Calu3 (cell line): Measurements from ENCODE around the gene MTA3. TPM values are rescaled to one million over a fixed set of nuclear protein-coding genes. Genes with fewer than 3 reads are reported as not detected.

Experiments used
- BruUV-seq: library from RNA; stranded (reverse); fragments of 400-500 nt; replicated peaks from 2 replicates; lab custom pipeline; 2021; lab: Mats Ljungman, UMichigan
- CTCF ChIA-PET: fragments of 300-600 bp; sonication (Branson Sonifier 250); formaldehyde crosslinking; loops from one replicate; lab custom pipeline; 2022; ENCODE audit warnings: antibody characterized with exemption; lab: Charles Lee
- DNase-seq: peaks from one replicate; pipeline ENCODE4 v3.0.0; 2022
- H3K27ac Mint-ChIP-seq: one replicate; pipeline ENCODE4 v1.8.0; 2022; ENCODE audit warnings: mixed read lengths; ENCODE audit not compliant: unreplicated experiment
- H3K27me3 Mint-ChIP-seq: one replicate; pipeline ENCODE4 v1.8.0; 2022; ENCODE audit warnings: mixed read lengths; ENCODE audit not compliant: unreplicated experiment
- H3K36me3 Mint-ChIP-seq: one replicate; pipeline ENCODE4 v1.8.0; 2022; ENCODE audit warnings: mild to moderate bottlenecking, moderate library complexity, mixed read lengths; ENCODE audit not compliant: insufficient read depth, unreplicated experiment
- H3K4me1 Mint-ChIP-seq: one replicate; pipeline ENCODE4 v1.8.0; 2022; ENCODE audit warnings: mild to moderate bottlenecking, low read depth, mixed read lengths; ENCODE audit not compliant: unreplicated experiment
- H3K4me3 Mint-ChIP-seq: one replicate; pipeline ENCODE4 v1.8.0; 2022; ENCODE audit warnings: mild to moderate bottlenecking, low read depth, moderate library complexity, mixed read lengths; ENCODE audit not compliant: unreplicated experiment
- H3K9me3 Mint-ChIP-seq: one replicate; pipeline ENCODE4 v1.8.0; 2022; ENCODE audit warnings: low read depth, mixed read lengths; ENCODE audit not compliant: unreplicated experiment
- intact Hi-C: fragments of 100-400 bp; cut with micrococcal nuclease; formaldehyde crosslinking; loops from one replicate; pipeline ENCODE4 v1.10.0; 2022; ENCODE audit not compliant: unreplicated experiment
- total RNA-seq: library from RNA; stranded (reverse); gene quantifications from 2 replicates; pipeline ENCODE4 v1.2.3, GENCODE V29; 2022
- TF ChIP-seq, protein P1 (sequence below): fragments of 200-600 bp; IDR thresholded peaks from one replicate; pipeline ENCODE4 v1.8.0; 2022; ENCODE audit warnings: antibody characterized with exemption; ENCODE audit not compliant: unreplicated experiment

The MTA3 gene
- total RNA-seq, 1 experiment from 2014 or later = 46.5 TPM

- CTCF ChIA-PET = no interaction called here
- TF ChIP-seq, protein P1, sequence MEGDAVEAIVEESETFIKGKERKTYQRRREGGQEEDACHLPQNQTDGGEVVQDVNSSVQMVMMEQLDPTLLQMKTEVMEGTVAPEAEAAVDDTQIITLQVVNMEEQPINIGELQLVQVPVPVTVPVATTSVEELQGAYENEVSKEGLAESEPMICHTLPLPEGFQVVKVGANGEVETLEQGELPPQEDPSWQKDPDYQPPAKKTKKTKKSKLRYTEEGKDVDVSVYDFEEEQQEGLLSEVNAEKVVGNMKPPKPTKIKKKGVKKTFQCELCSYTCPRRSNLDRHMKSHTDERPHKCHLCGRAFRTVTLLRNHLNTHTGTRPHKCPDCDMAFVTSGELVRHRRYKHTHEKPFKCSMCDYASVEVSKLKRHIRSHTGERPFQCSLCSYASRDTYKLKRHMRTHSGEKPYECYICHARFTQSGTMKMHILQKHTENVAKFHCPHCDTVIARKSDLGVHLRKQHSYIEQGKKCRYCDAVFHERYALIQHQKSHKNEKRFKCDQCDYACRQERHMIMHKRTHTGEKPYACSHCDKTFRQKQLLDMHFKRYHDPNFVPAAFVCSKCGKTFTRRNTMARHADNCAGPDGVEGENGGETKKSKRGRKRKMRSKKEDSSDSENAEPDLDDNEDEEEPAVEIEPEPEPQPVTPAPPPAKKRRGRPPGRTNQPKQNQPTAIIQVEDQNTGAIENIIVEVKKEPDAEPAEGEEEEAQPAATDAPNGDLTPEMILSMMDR = no peak
- intact Hi-C loops = no loop called here
- no peaks in the 10 kb centered on the region for H3K9me3 Mint-ChIP-seq
- no peaks in the 10 kb centered on the region for H3K27me3 Mint-ChIP-seq
- DNase-seq = no peak
- peaks cover 20% of the 10 kb centered on the region for H3K4me1 Mint-ChIP-seq
- BruUV-seq = no TSS peak
- H3K4me3 Mint-ChIP-seq = no peak overlapping the region
- H3K36me3 Mint-ChIP-seq = no peaks in the 10 kb centered on the region
- no peak overlapping the region for H3K27ac Mint-ChIP-seq
Measured at GRCh38 chr2:42545841-42546390, 22.5 kb upstream of the MTA3 start.

- CTCF ChIA-PET = interaction anchor here (0.6 kb wide), 1 partner anchor 8 kb away, joined by 3 read pairs; no protein-coding TSS in a partner anchor
- Mint-ChIP-seq H3K36me3 (no peaks in the 10 kb centered on the region), H3K4me3 (no peak overlapping the region), H3K27ac (no peak overlapping the region), H3K9me3 (no peaks in the 10 kb centered on the region), H3K27me3 (no peaks in the 10 kb centered on the region), H3K4me1 (peaks cover 20% of the 10 kb centered on the region)
- intact Hi-C loops = no loop called here
- no peak for DNase-seq
- TF ChIP-seq, protein P1 = no peak
- no TSS peak for BruUV-seq
Measured at GRCh38 chr2:42547014-42547413, 21.4 kb upstream of the MTA3 start.

DNA sequence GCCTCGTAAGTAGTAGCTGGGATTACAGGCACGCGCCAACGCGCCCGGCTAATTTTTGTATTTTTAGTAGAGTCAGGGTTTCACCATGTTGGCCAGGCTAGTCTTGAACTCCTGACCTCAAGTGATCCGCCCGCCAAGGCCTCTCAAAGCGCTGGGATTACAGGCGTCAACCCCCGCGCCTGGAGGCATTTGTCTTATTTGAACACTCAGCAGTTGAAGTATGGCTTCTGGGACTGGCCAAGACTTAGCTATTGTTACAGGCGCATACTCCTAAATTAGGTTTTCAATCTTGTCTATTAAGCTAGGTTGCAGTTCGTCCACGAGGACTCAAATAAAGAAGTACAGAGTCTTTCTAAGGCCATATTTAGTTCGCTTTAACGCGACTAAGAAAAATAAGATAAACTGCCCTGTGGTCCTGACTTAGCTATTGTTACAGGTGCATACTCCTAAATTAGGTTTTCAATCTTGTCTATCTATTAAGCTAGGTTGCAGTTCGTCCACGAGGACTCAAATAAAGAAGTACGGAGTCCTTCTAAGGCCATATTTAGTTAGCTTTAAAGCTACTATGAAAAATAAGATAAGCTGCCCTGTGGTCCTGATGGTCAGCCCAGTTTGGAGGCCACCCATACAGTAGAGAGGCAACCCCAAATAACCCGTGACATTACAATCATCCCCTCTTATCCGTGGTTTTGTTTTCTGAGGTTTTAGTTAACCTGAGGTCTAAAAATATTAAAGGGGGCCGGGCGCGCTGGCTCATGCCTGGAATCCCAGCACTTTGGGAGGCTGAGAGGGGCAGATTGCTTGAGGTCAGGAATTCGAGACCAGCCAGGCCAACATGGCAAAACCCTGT, 20.8 kb upstream of the MTA3 start:
- no peaks in the 10 kb centered on the region for H3K36me3 Mint-ChIP-seq
- BruUV-seq = no TSS peak
- DNase-seq = no peak
- H3K4me1 Mint-ChIP-seq = peaks cover 20% of the 10 kb centered on the region
- H3K27me3 Mint-ChIP-seq = no peaks in the 10 kb centered on the region
- intact Hi-C loops = no loop called here
- CTCF ChIA-PET = no interaction called here
- no peak overlapping the region for H3K27ac Mint-ChIP-seq
- no peak overlapping the region for H3K4me3 Mint-ChIP-seq
- TF ChIP-seq, protein P1 = no peak
- no peaks in the 10 kb centered on the region for H3K9me3 Mint-ChIP-seq

- Mint-ChIP-seq H3K4me3 (no peak overlapping the region), H3K9me3 (no peaks in the 10 kb centered on the region), H3K36me3 (no peaks in the 10 kb centered on the region), H3K4me1 (peaks cover 10% of the 10 kb centered on the region), H3K27me3 (no peaks in the 10 kb centered on the region), H3K27ac (no peak overlapping the region)
- TF ChIP-seq, protein P1 = no peak
- no peak for DNase-seq
- BruUV-seq = no TSS peak
- intact Hi-C loops = no loop called here
- CTCF ChIA-PET = no interaction called here
Measured at GRCh38 chr2:42550870-42551269, 17.6 kb upstream of the MTA3 start.
